ENCODE data around the gene RAP1GDS1.

RAP1GDS1 gene, protein sequence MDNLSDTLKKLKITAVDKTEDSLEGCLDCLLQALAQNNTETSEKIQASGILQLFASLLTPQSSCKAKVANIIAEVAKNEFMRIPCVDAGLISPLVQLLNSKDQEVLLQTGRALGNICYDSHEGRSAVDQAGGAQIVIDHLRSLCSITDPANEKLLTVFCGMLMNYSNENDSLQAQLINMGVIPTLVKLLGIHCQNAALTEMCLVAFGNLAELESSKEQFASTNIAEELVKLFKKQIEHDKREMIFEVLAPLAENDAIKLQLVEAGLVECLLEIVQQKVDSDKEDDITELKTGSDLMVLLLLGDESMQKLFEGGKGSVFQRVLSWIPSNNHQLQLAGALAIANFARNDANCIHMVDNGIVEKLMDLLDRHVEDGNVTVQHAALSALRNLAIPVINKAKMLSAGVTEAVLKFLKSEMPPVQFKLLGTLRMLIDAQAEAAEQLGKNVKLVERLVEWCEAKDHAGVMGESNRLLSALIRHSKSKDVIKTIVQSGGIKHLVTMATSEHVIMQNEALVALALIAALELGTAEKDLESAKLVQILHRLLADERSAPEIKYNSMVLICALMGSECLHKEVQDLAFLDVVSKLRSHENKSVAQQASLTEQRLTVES

GRCh38 chr4:98260579-98261404 is at the start of gene RAP1GDS1:
RAP1GDS1 (plus strand) TSS chr4:98261384; CDS start chr4:98261566, 182 bp downstream.
- DNase-seq (ENCODE audit: low read depth in 4 of 4, low spot score in 1 of 4) = peak; percentile 83 to 96 (median 89)

GRCh38 chr4:98222306-98222705 is 38.9 kb upstream of the RAP1GDS1 start:
- DNase-seq (ENCODE audit: low read depth in 4 of 4, low spot score in 1 of 4) = no peak

GRCh38 chr4:98226396-98226795 is 34.8 kb upstream of the RAP1GDS1 start:
- DNase-seq (ENCODE audit: low read depth in 4 of 4, low spot score in 1 of 4) = no peak

DNA sequence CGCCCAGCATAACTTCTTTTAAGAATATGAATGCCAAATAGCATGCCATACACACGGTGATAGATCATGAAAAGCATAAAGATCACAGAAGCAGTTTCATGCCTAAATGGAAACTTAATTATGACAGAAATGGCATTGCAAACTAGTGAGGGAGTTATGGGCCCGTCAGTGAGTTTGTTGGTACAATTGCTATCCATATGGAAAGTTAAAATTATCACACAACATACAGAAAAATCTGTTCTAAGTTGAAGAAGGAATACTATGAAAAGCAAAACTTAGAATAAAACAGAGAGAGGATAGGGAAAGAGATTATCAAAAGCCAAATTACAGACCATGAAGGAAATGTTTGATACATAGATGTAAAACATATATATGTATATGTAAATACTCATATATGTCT is 30.2 kb upstream of the RAP1GDS1 start:
- DNase-seq (ENCODE audit: low read depth in 4 of 4, low spot score in 1 of 4) = no peak

- DNase-seq (ENCODE audit: low read depth in 4 of 4, low spot score in 1 of 4) = no peak
Observed at GRCh38 chr4:98232202-98232601, 29.0 kb upstream of the RAP1GDS1 start.

DNA sequence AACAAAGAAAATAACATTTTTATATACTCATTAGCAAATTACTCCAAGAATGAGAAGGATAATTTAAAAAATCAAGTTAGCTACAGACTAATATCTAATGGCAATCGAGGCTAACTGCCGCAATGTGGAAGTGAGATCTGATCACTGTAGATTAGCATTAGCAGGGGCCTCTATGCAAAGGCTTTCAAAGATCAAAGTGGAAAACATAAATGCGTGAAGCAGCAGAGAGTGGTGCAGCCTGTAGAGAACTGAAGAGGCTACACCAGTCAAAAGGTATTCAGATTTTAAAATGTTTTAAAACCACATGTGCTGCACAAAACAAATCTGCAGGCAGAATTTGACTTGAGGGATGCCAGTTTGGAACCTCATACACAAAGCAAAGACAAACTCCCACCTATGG is 24.0 kb upstream of the RAP1GDS1 start:
- DNase-seq (ENCODE audit: low read depth in 4 of 4, low spot score in 1 of 4) = no peak

DNA sequence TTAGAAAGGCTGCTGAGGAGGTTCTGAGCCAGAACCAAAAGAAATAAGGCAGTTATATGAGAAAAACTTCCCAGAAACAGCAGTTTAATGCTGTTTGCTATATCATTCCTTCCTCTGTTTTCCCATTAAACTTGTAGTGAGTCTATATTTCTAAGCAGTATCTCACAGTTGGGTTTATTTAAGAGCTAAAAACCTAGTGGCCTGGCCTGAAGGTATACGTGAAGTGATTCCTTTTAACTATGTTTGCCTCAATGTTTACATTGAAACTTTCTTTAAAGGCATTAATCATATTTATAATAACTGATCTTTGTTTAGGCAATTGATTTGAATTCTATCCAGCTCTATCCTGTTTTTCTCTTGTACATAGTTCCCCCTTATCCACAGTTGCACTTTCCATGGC is 19.1 kb upstream of the RAP1GDS1 start:
- DNase-seq (ENCODE audit: low read depth in 4 of 4, low spot score in 1 of 4) = no peak

DNA sequence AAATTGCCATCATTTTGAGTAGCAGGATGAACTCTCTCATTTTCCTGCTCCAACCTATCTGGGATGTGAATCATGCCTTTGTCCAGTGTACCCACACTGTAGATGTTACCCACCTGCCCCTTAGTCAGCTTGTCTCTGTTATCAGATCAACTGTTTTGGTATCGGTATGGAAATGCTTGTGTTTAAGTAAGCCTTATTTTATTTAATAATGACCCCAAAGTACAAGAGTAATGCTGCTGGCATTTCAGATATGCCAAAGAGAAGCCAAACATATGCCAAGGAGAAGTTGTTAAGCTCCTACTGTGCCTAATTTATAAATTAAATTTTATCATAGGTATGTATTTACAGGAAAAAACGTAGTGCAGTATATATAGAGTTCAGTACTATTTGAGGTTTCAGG is 18.6 kb upstream of the RAP1GDS1 start:
- no peak for DNase-seq (ENCODE audit: low read depth in 4 of 4, low spot score in 1 of 4)

GRCh38 chr4:98245226-98245625 is 16.0 kb upstream of the RAP1GDS1 start:
- DNase-seq (ENCODE audit: low read depth in 4 of 4, low spot score in 1 of 4) = no peak

- no peak for DNase-seq (ENCODE audit: low read depth in 4 of 4, low spot score in 1 of 4)
Observed at GRCh38 chr4:98248934-98249333, 12.2 kb upstream of the RAP1GDS1 start.

- DNase-seq (ENCODE audit: low read depth in 4 of 4, low spot score in 1 of 4) = no peak
Observed at GRCh38 chr4:98249831-98250230, 11.4 kb upstream of the RAP1GDS1 start.

DNA sequence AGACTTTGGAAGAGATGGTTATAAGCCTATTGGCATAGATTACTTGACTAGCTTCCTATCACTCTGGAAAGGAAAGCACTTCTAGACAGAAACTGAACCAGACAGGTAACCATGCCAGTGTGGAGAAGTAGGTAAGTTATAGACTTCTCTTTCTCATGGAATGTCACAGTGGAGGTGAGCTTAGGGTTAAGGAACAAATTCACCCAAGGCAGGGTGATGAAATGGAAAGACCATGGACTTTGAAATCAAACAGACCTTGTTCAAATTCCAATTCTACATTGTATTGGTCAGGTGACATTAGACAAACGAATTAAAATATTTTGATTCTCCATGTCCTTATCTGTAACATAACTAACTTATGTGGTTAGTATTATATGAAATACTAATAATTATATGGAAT is 7.7 kb upstream of the RAP1GDS1 start:
- DNase-seq (ENCODE audit: low read depth in 4 of 4, low spot score in 1 of 4) = no peak

- DNase-seq (ENCODE audit: low read depth in 4 of 4, low spot score in 1 of 4) = peak in 1 of 4 experiments; percentile 14
Observed at GRCh38 chr4:98260047-98260578, 1.1 kb upstream of the RAP1GDS1 start.

- DNase-seq (ENCODE audit: low read depth in 4 of 4, low spot score in 1 of 4) = peak; percentile 7 to 45 (median 18)
Observed at GRCh38 chr4:98261405-98262291, 464 bp downstream of the RAP1GDS1 start.

GRCh38 chr4:98262431-98262830 is 1.2 kb downstream of the RAP1GDS1 start:
- DNase-seq (ENCODE audit: low read depth in 4 of 4, low spot score in 1 of 4) = no peak

DNA sequence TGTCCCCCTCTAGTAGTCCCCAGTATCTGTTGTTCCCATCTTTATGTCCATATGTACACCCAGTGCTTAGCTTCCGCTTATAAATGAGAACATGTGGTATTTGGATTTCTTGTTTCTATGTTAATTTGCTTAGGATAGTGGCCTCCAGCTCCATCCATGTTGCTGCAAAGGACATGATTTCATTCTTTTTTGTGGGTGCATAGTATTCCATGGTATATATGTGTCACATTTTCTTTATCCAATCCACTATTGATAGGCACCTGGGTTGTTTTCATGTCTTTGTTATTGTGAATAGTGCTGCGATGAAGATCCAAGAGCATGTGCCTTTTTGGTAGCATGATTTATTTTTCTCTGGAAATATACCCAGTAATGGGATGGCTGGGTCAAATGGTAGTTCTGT is 6.3 kb downstream of the RAP1GDS1 start:
- no peak for DNase-seq (ENCODE audit: low read depth in 4 of 4, low spot score in 1 of 4)

- no peak for DNase-seq (ENCODE audit: low read depth in 4 of 4, low spot score in 1 of 4)
Observed at GRCh38 chr4:98275145-98275544, 14.0 kb downstream of the RAP1GDS1 start.

DNA sequence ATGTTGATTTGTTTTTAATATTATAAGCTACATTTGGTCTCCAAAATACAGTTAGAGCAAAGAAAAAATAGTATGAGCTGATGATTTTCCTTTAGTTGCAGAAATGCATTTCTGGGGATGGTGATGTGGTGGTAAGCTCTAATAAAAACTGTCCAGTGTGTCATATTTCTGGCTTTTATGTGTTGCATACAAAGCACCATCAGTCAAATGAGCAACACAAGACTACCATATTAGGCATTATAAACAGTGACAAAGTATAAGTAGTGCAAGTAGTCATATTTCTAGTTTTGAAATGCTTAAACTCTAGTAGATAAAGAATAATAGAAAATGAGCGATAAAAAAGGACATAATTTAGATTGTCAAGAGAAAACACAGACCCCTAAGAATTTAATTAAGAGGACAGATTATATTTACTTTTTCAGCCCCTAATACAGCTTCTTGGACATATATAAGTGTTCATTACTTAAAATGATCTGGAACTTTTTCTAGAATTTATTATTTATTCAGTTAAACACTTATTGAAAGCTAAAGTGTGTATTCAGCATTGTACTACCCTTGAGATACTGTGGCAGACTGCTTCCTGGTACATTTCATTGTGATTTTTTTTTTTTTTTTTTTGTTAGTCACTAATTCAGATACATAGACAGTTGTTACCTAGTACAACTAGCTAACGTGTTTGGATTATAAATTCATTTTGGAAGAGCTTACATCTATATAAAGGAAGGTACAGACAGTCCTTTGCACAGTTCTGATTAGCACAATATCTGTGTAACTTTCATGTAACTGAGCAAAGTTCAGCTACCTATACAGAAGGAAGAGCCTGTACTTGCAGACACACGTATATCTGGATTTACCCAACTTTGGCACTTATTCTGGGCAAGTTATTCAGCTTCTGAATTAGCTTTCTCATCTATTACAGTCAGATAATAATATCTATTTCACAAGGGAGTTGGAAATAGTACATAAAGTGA is 22.3 kb downstream of the RAP1GDS1 start:
- DNase-seq (ENCODE audit: low read depth in 4 of 4, low spot score in 1 of 4) = no peak

- DNase-seq (ENCODE audit: low read depth in 4 of 4, low spot score in 1 of 4) = no peak
Observed at GRCh38 chr4:98284640-98285046, 23.5 kb downstream of the RAP1GDS1 start.

Data from stimulated activated CD4-positive, alpha-beta T cell treated with anti-CD3 and anti-CD28 coated beads, Interleukin-1b, Interleukin-23, amount 100 ng/mL, for 24 hours (primary cell).